A673 (cell line): ENCODE measurements around the gene PTGS2. TPM values are rescaled to one million over a fixed set of nuclear protein-coding genes. Genes with fewer than 3 reads are reported as not detected.

Source experiments
- BruUV-seq: library from RNA; stranded (reverse); fragments of 400-500 nt; replicated peaks from 2 replicates; lab custom pipeline; 2021; lab: Mats Ljungman, UMichigan
- CTCF ChIA-PET: fragments of 300-600 bp; sonication (Branson Sonifier 250); formaldehyde crosslinking; loops from one replicate; lab custom pipeline; 2022; ENCODE audit warnings: antibody characterized with exemption; lab: Charles Lee
- POLR2A ChIA-PET: fragments of 300-600 bp; sonication (Branson Sonifier 250); formaldehyde crosslinking; loops from one replicate; lab custom pipeline; 2022; ENCODE audit warnings: antibody characterized with exemption; ENCODE audit not compliant: low non-redundant PET; lab: Charles Lee
- DNase-seq: peaks from one replicate; pipeline ENCODE4 v3.0.0-alpha.2; 2015; ENCODE audit warnings: low spot score
- H3K27ac ChIP-seq: fragments of 200-600 bp; sonication (generic); 2 replicates; pipeline ENCODE4 v1.5.1; 2016; ENCODE audit warnings: mixed run types, low read depth, mild to moderate bottlenecking, mixed read lengths, antibody characterized with exemption, low read length; ENCODE audit not compliant: poor library complexity, severe bottlenecking
- H3K27me3 ChIP-seq: fragments of 200-600 bp; sonication (generic); replicated peaks from 2 replicates; pipeline ENCODE4 v1.6.1; 2017; ENCODE audit warnings: mixed run types, low read depth, mild to moderate bottlenecking, mixed read lengths, antibody characterized with exemption, low read length; ENCODE audit not compliant: insufficient read depth, poor library complexity
- H3K36me3 ChIP-seq: fragments of 200-600 bp; sonication (generic); 2 replicates; pipeline ENCODE4 v1.6.1; 2016; ENCODE audit warnings: mixed run types, mild to moderate bottlenecking, mixed read lengths, antibody characterized with exemption, low read length; ENCODE audit not compliant: insufficient read depth, poor library complexity, severe bottlenecking
- H3K4me1 ChIP-seq: fragments of 200-600 bp; sonication (generic); 2 replicates; pipeline ENCODE4 v1.6.1; 2017; ENCODE audit warnings: mixed run types, mild to moderate bottlenecking, mixed read lengths, antibody characterized with exemption, low read length; ENCODE audit not compliant: insufficient read depth, poor library complexity, severe bottlenecking
- H3K4me3 ChIP-seq: fragments of 200-600 bp; sonication (generic); 2 replicates; pipeline ENCODE4 v1.5.1; 2016; ENCODE audit warnings: low read depth, mixed run types, mild to moderate bottlenecking, mixed read lengths, low read length; ENCODE audit not compliant: poor library complexity, severe bottlenecking
- H3K9me3 ChIP-seq: fragments of 200-600 bp; sonication (generic); 2 replicates; pipeline ENCODE4 v1.6.1; 2016; ENCODE audit warnings: mixed run types, low read depth, mild to moderate bottlenecking, mixed read lengths, antibody characterized with exemption, low read length; ENCODE audit not compliant: poor library complexity, severe bottlenecking
- EZH2 ChIP-seq: fragments of 200-600 bp; sonication (generic); IDR thresholded peaks from 2 replicates; pipeline ENCODE4 v1.6.1; 2017; ENCODE audit warnings: borderline replicate concordance, low read depth, mild to moderate bottlenecking, mixed read lengths, antibody characterized with exemption, low read length; ENCODE audit not compliant: poor library complexity, severe bottlenecking
- intact Hi-C: fragments of 100-400 bp; cut with micrococcal nuclease; formaldehyde crosslinking; loops from one replicate; pipeline ENCODE4 v1.10.0; 2022; ENCODE audit not compliant: unreplicated experiment
- total RNA-seq: library from RNA; stranded (reverse); gene quantifications from 2 replicates; pipeline ENCODE4 v1.2.3, GENCODE V29; 2021
- TF ChIP-seq, protein P1 (sequence below): fragments of 300-800, 200-600 bp; sonication (generic); conservative IDR thresholded peaks from 2 replicates; pipeline ENCODE4 v1.5.1; 2017; ENCODE audit warnings: low read depth, mild to moderate bottlenecking, antibody characterized with exemption, low read length, moderate library complexity, mixed read lengths

PTGS2 gene
- total RNA-seq, 1 experiment from 2014 or later = 5.8 TPM

DNA sequence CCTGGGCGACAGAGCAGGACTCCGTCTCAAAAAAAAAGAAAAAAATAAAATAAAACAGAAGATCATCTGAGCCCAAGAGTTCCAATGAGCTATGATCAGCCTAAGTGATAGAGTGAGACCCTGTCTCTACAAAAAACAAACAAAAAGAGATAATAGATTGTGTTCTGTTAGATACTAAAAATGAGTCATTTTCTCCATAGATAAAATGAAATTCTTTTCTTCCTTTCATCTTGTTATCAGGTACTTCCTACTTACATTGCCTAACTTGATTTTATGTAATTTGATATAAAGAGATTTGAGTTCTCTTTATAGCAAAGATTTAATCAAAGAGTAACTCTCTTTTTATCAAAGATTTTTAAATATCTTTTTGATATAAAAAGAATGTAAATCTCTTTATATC lies 19.3 kb upstream of the PTGS2 start:
- Histone ChIP-seq H3K36me3 (no peaks in the 10 kb centered on the region), H3K4me1 (no peaks in the 10 kb centered on the region), H3K4me3 (no peak overlapping the region), H3K27me3 (no peaks in the 10 kb centered on the region), H3K9me3 (no peaks in the 10 kb centered on the region), H3K27ac (no peak overlapping the region)
- intact Hi-C loops = no loop called here
- no TSS peak for BruUV-seq
- TF ChIP-seq, protein P1, sequence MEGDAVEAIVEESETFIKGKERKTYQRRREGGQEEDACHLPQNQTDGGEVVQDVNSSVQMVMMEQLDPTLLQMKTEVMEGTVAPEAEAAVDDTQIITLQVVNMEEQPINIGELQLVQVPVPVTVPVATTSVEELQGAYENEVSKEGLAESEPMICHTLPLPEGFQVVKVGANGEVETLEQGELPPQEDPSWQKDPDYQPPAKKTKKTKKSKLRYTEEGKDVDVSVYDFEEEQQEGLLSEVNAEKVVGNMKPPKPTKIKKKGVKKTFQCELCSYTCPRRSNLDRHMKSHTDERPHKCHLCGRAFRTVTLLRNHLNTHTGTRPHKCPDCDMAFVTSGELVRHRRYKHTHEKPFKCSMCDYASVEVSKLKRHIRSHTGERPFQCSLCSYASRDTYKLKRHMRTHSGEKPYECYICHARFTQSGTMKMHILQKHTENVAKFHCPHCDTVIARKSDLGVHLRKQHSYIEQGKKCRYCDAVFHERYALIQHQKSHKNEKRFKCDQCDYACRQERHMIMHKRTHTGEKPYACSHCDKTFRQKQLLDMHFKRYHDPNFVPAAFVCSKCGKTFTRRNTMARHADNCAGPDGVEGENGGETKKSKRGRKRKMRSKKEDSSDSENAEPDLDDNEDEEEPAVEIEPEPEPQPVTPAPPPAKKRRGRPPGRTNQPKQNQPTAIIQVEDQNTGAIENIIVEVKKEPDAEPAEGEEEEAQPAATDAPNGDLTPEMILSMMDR = no peak
- no peak for TF ChIP-seq EZH2
- ChIA-PET CTCF (no interaction called here), POLR2A (no interaction called here)
- DNase-seq = no peak

DNA sequence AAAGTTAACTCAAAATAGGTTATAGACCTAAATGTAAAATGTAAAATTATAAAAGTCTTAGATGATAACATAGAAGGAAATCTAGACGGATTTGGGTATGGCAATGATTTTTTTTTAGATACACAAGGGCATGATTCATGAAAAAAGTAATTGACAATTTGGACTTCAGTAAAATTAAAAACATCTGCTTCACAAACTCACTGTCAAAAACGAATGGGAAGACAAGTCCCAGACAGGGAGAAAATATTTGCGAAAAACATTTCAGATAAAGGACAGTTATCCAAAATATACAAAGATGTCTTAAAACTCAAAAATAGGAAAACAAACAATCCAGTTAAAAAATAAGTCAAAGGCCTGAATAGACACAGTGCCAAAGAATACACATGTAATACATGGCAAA lies 9.7 kb upstream of the PTGS2 start:
- POLR2A ChIA-PET = no interaction called here
- H3K4me1 ChIP-seq = no peaks in the 10 kb centered on the region
- no peaks in the 10 kb centered on the region for H3K36me3 ChIP-seq
- BruUV-seq = no TSS peak
- DNase-seq = no peak
- intact Hi-C loops = no loop called here
- CTCF ChIA-PET = no interaction called here
- no peak overlapping the region for H3K27ac ChIP-seq
- TF ChIP-seq, protein P1 = no peak
- no peak for TF ChIP-seq EZH2
- H3K27me3 ChIP-seq = no peaks in the 10 kb centered on the region
- peaks cover 6% of the 10 kb centered on the region for H3K9me3 ChIP-seq
- no peak overlapping the region for H3K4me3 ChIP-seq

DNA sequence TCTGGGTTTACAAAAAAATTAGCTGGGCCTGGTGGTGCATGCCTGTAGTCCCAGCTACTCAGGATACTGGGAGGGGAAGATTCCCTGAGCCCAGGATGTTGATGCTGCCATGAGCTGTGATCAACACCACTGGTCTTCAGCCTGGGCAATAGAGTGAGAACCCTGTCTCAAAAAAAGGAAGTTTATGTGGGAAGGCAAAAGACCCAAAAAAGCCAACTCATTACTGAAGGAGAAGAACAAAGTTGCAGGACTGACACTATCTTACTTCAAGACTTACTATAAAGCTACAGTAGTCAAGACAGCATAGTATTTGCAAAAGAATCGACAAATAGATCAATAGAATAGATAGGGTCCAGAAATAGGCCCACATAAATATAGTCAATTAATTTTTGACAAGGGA lies 9.2 kb upstream of the PTGS2 start:
- no peak for DNase-seq
- ChIA-PET CTCF (no interaction called here), POLR2A (no interaction called here)
- Histone ChIP-seq H3K4me1 (no peaks in the 10 kb centered on the region), H3K36me3 (no peaks in the 10 kb centered on the region), H3K27me3 (no peaks in the 10 kb centered on the region), H3K9me3 (peaks cover 6% of the 10 kb centered on the region), H3K4me3 (no peak overlapping the region), H3K27ac (no peak overlapping the region)
- intact Hi-C loops = no loop called here
- TF ChIP-seq EZH2 = no peak
- BruUV-seq = no TSS peak

DNA sequence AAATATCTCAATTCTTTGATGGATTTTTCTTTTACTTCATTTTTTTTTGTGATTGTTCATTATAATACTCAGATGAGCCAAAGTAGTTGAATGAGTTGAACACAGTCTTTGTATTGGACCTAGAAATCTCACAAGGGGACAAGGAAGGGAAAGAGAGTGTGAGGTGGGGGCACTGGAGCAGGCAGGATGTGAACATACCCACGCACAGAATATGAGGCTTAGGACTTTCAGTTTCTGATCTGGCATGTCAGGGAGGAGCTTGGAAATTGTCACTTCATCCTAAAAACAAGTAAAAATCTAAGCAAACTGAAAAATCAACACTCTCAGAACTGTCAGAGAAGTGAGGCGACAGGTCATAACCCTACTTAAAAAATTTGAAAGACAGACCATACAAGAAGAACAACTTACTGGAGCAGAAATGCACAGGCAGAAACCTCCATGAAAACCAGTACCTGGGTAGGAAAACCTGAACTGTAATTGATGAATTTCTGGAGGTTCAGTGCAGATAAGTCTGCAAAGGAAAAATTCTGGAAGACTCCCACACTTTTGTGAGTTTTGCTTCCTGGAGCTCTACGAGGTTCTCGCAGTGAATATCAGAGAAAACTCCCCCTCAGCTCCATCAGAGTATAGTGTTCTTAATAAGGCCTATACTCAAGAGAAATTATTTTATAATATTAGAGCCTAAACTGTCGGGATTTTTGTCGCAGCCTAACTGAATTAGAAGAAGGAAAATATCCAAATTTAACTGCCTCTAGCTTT lies 3.6 kb upstream of the PTGS2 start:
- TF ChIP-seq, protein P1 = no peak
- TF ChIP-seq EZH2 = no peak
- ChIA-PET CTCF (interaction anchor here (0.6 to 1.3 kb wide), 2 partner anchors 237 to 309 kb away, joined by 3 to 4 read pairs; partner anchors contain the start of genes ODR4 and TPR), POLR2A (no interaction called here)
- intact Hi-C loops = loop anchor here (5.0 kb wide), 3 partner anchors 77 to 303 kb away; no protein-coding TSS in a partner anchor
- Histone ChIP-seq H3K4me1 (peaks cover 21% of the 10 kb centered on the region), H3K27ac (no peak overlapping the region), H3K9me3 (peaks cover 6% of the 10 kb centered on the region), H3K27me3 (no peaks in the 10 kb centered on the region), H3K36me3 (no peaks in the 10 kb centered on the region), H3K4me3 (no peak overlapping the region)
- BruUV-seq = no TSS peak
- no peak for DNase-seq
